IMR-90 (cell line): ENCODE results near the gene GPX5. TPM values are rescaled to one million over a fixed set of nuclear protein-coding genes. Genes with fewer than 3 reads are reported as not detected.

ENCODE experiments used
- ATAC-seq: fragments of 200-7000 bp; cut with Tn5 transposase; 2 replicates; pipeline ENCODE4 v1.9.1; 2020; ENCODE audit warnings: low read depth, mild to moderate bottlenecking, moderate library complexity
- BruUV-seq: library from RNA; stranded (reverse); fragments of 400-500 nt; replicated peaks from 2 replicates; lab custom pipeline; 2021; lab: Mats Ljungman, UMichigan
- CTCF ChIA-PET: fragments of 300-600 bp; formaldehyde crosslinking; extraction: SDS; loops from one replicate; lab custom pipeline; 2021; ENCODE audit warnings: antibody characterized with exemption; lab: Yijun Ruan, JAX
- POLR2A ChIA-PET: fragments of 300-600 bp; sonication (Branson Sonifier 250); formaldehyde crosslinking; loops from one replicate; lab custom pipeline; 2022; ENCODE audit warnings: antibody characterized with exemption; ENCODE audit not compliant: unreplicated experiment; lab: Charles Lee
- DNase-seq: peaks from one replicate; pipeline ENCODE4 v3.0.0; 2013
- H2AFZ ChIP-seq: replicated peaks from 2 replicates; pipeline ENCODE3; 2013; ENCODE audit warnings: low read length, mild to moderate bottlenecking; ENCODE audit not compliant: poor library complexity
- H2AK5ac ChIP-seq: 2 replicates; pipeline ENCODE4 v1.6.1; 2013; ENCODE audit warnings: low read depth, low read length, inconsistent platforms
- H2AK9ac ChIP-seq: replicated peaks from 2 replicates; pipeline ENCODE3; 2013; ENCODE audit warnings: mild to moderate bottlenecking, low read depth, low read length, moderate library complexity; ENCODE audit not compliant: poor library complexity
- H2BK120ac ChIP-seq: 2 replicates; pipeline ENCODE4 v1.6.1; 2013; ENCODE audit warnings: low read depth, low read length, inconsistent platforms
- H2BK15ac ChIP-seq: 3 replicates; pipeline ENCODE4 v1.6.1; 2013; ENCODE audit warnings: low read depth, low read length, inconsistent platforms
- H2BK20ac ChIP-seq: 2 replicates; pipeline ENCODE4 v1.6.1; 2013; ENCODE audit warnings: low read depth, mild to moderate bottlenecking, inconsistent platforms, low read length, moderate library complexity
- H2BK5ac ChIP-seq: 2 replicates; pipeline ENCODE4 v1.6.1; 2013; ENCODE audit warnings: mild to moderate bottlenecking, low read depth, low read length, inconsistent platforms; ENCODE audit not compliant: poor library complexity, severe bottlenecking
- H3K14ac ChIP-seq: replicated peaks from 2 replicates; pipeline ENCODE4 v1.6.1; 2013; ENCODE audit warnings: low read depth, low read length, inconsistent platforms
- H3K18ac ChIP-seq: 2 replicates; pipeline ENCODE4 v1.6.1; 2013; ENCODE audit warnings: low read depth, low read length, control low read depth
- H3K23ac ChIP-seq: 2 replicates; pipeline ENCODE4 v1.6.1; 2013; ENCODE audit warnings: low read depth, low read length, inconsistent platforms
- H3K27ac ChIP-seq: 2 replicates; pipeline ENCODE4 v1.5.1; 2013; ENCODE audit warnings: mild to moderate bottlenecking, control low read depth, low read length; ENCODE audit not compliant: insufficient read depth
- H3K27me3 ChIP-seq: 2 replicates; pipeline ENCODE4 v1.6.1; 2013; ENCODE audit warnings: low read length; ENCODE audit not compliant: control insufficient read depth, insufficient read depth
- H3K36me3 ChIP-seq: 2 replicates; pipeline ENCODE4 v1.6.1; 2013; ENCODE audit warnings: low read length, mixed read lengths; ENCODE audit not compliant: control insufficient read depth, insufficient read depth
- H3K4ac ChIP-seq: 2 replicates; pipeline ENCODE4 v1.6.1; 2013; ENCODE audit warnings: low read depth, low read length, inconsistent platforms
- H3K4me1 ChIP-seq: 2 replicates; pipeline ENCODE4 v1.6.1; 2013; ENCODE audit warnings: low read length, mixed read lengths; ENCODE audit not compliant: control insufficient read depth, insufficient read depth
- H3K4me2 ChIP-seq: 2 replicates; pipeline ENCODE4 v1.6.1; 2013; ENCODE audit warnings: low read depth, mild to moderate bottlenecking, control low read depth, low read length, moderate library complexity
- H3K4me3 ChIP-seq: 2 replicates; pipeline ENCODE4 v1.5.1; 2013; ENCODE audit warnings: low read depth, mild to moderate bottlenecking, control low read depth, low read length, moderate library complexity; ENCODE audit not compliant: insufficient read depth
- H3K56ac ChIP-seq: 2 replicates; pipeline ENCODE4 v1.6.1; 2013; ENCODE audit warnings: low read length, inconsistent platforms; ENCODE audit not compliant: insufficient read depth; ENCODE audit errors: extremely low read depth
- H3K79me1 ChIP-seq, 2 experiments: 2 replicates each; pipeline ENCODE4 v1.6.1; 2013; ENCODE audit warnings: low read length in 2 of 2, inconsistent platforms in 1 of 2, low read depth in 1 of 2
- H3K9ac ChIP-seq: 2 replicates; pipeline ENCODE4 v1.6.1; 2013; ENCODE audit warnings: low read depth, low read length, control low read depth
- H3K9me1 ChIP-seq: 2 replicates; pipeline ENCODE4 v1.6.1; 2013; ENCODE audit warnings: low read length, inconsistent platforms; ENCODE audit not compliant: insufficient read depth
- H3K9me3 ChIP-seq: 2 replicates; pipeline ENCODE4 v1.6.1; 2013; ENCODE audit warnings: low read length; ENCODE audit not compliant: control insufficient read depth, insufficient read depth
- H4K20me1 ChIP-seq: 2 replicates; pipeline ENCODE4 v1.6.1; 2013; ENCODE audit warnings: low read length, inconsistent platforms; ENCODE audit not compliant: insufficient read depth
- H4K5ac ChIP-seq: 2 replicates; pipeline ENCODE4 v1.6.1; 2013; ENCODE audit warnings: mild to moderate bottlenecking, low read depth, low read length, control low read depth
- H4K8ac ChIP-seq, 2 experiments: 2 replicates each; pipeline ENCODE4 v1.6.1; 2013; ENCODE audit warnings: low read depth in 2 of 2, low read length in 2 of 2, control low read depth in 1 of 2, inconsistent platforms in 1 of 2
- H4K91ac ChIP-seq: 2 replicates; pipeline ENCODE4 v1.6.1; 2013; ENCODE audit warnings: low read depth, low read length, inconsistent platforms; ENCODE audit not compliant: insufficient read depth
- WGBS, 2 experiments: methylation state at CpG; one replicate each; pipeline versions ENCODE4 v1.1.5 to v1.1.7; 2013; ENCODE audit warnings: missing lambda C conversion rate in 2 of 2; ENCODE audit not compliant: insufficient read length in 1 of 2; ENCODE audit errors: extremely low coverage in 2 of 2; 5-methylcytosine and 5-hydroxymethylcytosine counted together
- dilution Hi-C: fragments of 300-500 bp; cut with HindIII; formaldehyde crosslinking; loops from one replicate; pipeline ENCODE4 v1.14.3; 2018; ENCODE audit warnings: low sequenced_read_pairs; ENCODE audit not compliant: unreplicated experiment
- in situ Hi-C: fragments of 300-500 bp; cut with MboI; formaldehyde crosslinking; loops from 3 replicates; pipeline ENCODE4 v1.14.3; 2019; ENCODE audit warnings: low sequenced_read_pairs, inconsistent platforms, mixed read lengths
- intact Hi-C: fragments of 100-400 bp; cut with micrococcal nuclease; formaldehyde crosslinking; loops from 2 replicates; pipeline ENCODE4 v1.10.0; 2022
- polyA plus RNA-seq, 3 experiments: library from polyadenylated mRNA; depleted of rRNA; stranded (reverse); fragments of >200 nt; gene quantifications; 2 replicates each; pipeline ENCODE4 v1.2.3, GENCODE V29; 2012; ENCODE audit warnings: low replicate concordance in 1 of 3
- total RNA-seq: library from RNA; depleted of rRNA; stranded (reverse); fragments of >200 nt; gene quantifications from 2 replicates; pipeline ENCODE4 v1.2.3, GENCODE V29; 2012
- TF ChIP-seq, protein P1 (sequence below): conservative IDR thresholded peaks from 2 replicates; pipeline ENCODE4 v1.5.1; 2012; ENCODE audit warnings: mild to moderate bottlenecking, low read depth, low read length, improper control_type of control experiment

The GPX5 gene
- total and polyA plus RNA-seq, 2 of the 4 experiments (the other 2 are of a cell fraction): not detected

GRCh38 chr6:28531479-28532128, 5.9 kb downstream of the GPX5 start:
- no peak overlapping the region for H2BK5ac ChIP-seq
- no peaks in the 10 kb centered on the region for H3K9me3 ChIP-seq
- no peaks in the 10 kb centered on the region for H3K79me1 ChIP-seq
- H2BK120ac ChIP-seq: no peak overlapping the region
- no peak overlapping the region for H3K4me2 ChIP-seq
- TF ChIP-seq, protein P1, sequence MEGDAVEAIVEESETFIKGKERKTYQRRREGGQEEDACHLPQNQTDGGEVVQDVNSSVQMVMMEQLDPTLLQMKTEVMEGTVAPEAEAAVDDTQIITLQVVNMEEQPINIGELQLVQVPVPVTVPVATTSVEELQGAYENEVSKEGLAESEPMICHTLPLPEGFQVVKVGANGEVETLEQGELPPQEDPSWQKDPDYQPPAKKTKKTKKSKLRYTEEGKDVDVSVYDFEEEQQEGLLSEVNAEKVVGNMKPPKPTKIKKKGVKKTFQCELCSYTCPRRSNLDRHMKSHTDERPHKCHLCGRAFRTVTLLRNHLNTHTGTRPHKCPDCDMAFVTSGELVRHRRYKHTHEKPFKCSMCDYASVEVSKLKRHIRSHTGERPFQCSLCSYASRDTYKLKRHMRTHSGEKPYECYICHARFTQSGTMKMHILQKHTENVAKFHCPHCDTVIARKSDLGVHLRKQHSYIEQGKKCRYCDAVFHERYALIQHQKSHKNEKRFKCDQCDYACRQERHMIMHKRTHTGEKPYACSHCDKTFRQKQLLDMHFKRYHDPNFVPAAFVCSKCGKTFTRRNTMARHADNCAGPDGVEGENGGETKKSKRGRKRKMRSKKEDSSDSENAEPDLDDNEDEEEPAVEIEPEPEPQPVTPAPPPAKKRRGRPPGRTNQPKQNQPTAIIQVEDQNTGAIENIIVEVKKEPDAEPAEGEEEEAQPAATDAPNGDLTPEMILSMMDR: no peak
- in situ Hi-C loops (no loop called here), dilution Hi-C loops (no loop called here), intact Hi-C loops (no loop called here)
- no peak overlapping the region for H4K8ac ChIP-seq
- H3K27ac ChIP-seq: no peak overlapping the region
- no peak overlapping the region for H2BK15ac ChIP-seq
- H3K4me3 ChIP-seq: no peak overlapping the region
- no peak overlapping the region for H2AK9ac ChIP-seq
- H4K20me1 ChIP-seq: no peaks in the 10 kb centered on the region
- no peaks in the 10 kb centered on the region for H3K4me1 ChIP-seq
- ChIA-PET POLR2A (no interaction called here), CTCF (no interaction called here)
- no TSS peak for BruUV-seq
- H3K9me1 ChIP-seq: no peaks in the 10 kb centered on the region
- no peak overlapping the region for H4K91ac ChIP-seq
- no peak overlapping the region for H3K56ac ChIP-seq
- H3K4ac ChIP-seq: no peak overlapping the region
- no peaks in the 10 kb centered on the region for H3K36me3 ChIP-seq
- H3K9ac ChIP-seq: no peak overlapping the region
- 100% methylated on average over 1 of the region's 7 CpGs; no CpG with 5 or more reads in 1 of the 2 experiments for WGBS, 2 experiments
- H3K14ac ChIP-seq: no peak overlapping the region
- ATAC-seq (no peak), DNase-seq (no peak)
- H3K18ac ChIP-seq: no peak overlapping the region
- no peak overlapping the region for H3K23ac ChIP-seq
- no peaks in the 10 kb centered on the region; the same call in 1 of the 2 replicates for H3K27me3 ChIP-seq
- no peak overlapping the region for H2AFZ ChIP-seq
- no peak overlapping the region for H2AK5ac ChIP-seq
- no peak overlapping the region for H2BK20ac ChIP-seq
- H4K5ac ChIP-seq: no peak overlapping the region
